HG03521 (cell line): Measurements from ENCODE around the gene ATP6V0B.

Experiments
- ATAC-seq: cut with Tn5 transposase; IDR thresholded peaks from one replicate; pipeline ENCODE4 v1.9.1; 2021; ENCODE audit warnings: mild to moderate bottlenecking, moderate library complexity; ENCODE audit not compliant: unreplicated experiment

The ATP6V0B gene

GRCh38 chr1:43945674-43946235, 29.0 kb upstream of the ATP6V0B start:
- no peak for ATAC-seq

- ATAC-seq, result peak; percentile 89
These were observed 28.3 kb upstream of the ATP6V0B start, which contains the start of gene IPO13 for GRCh38 chr1:43946236-43947060. Gene IPO13 (plus strand): TSS chr1:43946950. CDS start chr1:43947601, 651 bp downstream.

DNA sequence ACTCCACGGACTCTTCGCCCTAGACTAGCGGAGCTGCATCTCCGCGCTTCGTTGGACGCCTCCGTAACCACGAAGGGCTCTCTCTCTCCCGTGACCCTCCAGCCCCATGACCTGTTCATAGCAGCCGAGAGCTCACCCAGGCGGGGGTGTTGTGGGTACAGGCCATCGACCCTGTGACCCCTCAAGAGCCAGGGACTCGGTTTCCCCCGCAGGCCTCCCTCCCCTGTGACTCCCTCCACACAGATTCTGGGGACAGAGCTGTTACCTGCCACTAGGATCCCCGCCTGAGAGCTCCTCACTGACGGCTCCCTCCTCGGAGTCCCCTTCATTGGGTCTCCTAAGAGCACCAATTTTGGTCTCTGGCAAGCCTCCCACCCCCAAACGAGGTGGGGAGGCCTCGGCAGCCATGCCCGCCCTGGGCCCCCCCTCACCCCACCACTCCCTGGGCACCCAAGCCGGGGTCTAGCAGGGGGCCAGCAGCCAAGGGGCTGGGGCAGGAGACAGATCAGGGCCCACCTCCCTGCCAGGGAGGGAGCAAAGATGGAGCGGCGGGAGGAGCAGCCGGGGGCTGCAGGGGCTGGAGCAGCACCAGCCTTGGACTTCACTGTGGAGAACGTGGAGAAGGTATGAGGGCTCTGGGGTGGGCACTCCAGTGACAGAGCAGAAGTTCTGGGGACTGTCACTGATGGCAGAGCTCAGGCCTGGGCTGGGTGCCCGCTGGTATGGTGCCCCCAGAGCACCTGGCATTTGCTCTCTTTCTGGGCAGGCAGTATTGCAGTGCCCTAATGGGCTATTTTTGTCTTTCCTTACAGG, 27.5 kb upstream of the ATP6V0B start:
- ATAC-seq, result no peak

DNA sequence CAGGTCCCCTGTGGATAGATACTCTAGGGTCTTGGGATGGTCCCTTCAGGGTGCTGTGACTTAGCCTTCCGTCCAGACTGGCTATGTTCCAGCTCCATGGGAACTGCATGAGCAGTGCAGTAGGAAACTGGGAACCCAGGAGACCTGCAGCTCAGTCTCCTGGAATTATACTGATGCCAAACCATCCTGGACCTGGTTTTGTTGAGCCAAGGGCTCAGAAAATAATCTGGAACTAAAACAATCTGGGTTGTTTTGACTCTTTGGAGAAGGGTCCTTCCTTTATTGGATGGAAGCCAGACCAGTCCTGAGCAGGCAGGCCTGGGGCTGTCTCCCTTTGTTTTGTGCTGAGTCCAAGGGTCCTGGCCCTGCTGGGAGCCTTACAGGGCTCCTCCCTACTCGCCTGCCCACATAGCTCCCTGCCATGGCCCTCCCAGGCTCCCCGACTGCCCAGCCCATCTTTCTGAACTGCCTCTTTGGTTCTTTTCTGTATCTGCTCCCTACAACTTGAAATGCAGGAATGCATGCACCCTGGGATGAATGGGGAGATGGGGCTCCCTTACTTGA, 26.8 kb upstream of the ATP6V0B start:
- ATAC-seq, result no peak

- no peak for ATAC-seq
These were observed 25.1 kb upstream of the ATP6V0B start for GRCh38 chr1:43949678-43950077.

DNA sequence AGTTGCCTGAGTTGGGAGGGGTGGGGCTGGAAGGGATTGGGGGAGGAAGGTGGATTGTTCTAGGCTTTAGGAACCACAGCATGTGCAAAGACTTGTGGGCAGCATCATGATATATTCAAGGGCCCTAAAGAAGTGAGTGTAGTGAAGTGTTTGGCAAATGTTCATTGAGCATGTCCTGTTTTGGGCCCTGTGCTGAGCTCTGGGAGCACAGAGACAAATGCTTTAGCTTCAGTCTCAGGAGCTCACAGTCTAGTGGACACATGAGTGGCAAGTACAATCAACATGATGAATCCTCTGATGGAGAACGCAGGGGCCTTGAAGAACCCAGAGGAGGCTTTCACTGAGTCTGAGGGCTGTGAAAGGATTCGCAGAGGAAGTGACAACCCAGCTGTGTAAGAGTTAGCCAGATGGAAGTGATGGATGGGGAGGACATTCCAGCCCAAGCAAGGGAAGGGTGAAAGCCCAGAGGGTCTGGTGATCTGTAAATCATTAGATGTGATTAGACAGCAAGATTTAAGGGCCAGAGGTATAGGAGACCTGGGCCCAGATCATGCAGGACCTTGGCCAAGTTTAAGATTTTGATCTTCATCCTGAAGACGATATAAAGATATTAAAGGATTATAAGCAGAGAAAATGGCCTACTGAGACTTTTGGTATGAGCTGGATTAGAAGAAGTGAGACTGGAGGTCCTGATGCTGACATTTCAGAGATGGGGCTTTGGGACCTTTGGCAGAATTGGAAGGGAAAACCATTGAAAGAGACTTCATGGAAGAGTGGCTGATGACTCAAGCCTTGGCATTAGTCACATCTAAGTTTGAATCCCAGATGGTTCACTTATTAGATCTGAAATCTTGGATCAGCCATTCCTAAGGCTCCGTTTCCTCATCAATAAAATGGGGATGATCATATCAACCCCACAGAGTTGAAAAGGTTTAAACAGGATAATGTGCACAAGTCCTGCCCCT, 23.5 kb upstream of the ATP6V0B start:
- ATAC-seq, result no peak

- no peak for ATAC-seq
These were observed 21.9 kb upstream of the ATP6V0B start for GRCh38 chr1:43952731-43953346.

GRCh38 chr1:43953361-43953760, 21.4 kb upstream of the ATP6V0B start:
- ATAC-seq, result no peak

- no peak for ATAC-seq
These were observed 20.7 kb upstream of the ATP6V0B start for GRCh38 chr1:43954036-43954435.

DNA sequence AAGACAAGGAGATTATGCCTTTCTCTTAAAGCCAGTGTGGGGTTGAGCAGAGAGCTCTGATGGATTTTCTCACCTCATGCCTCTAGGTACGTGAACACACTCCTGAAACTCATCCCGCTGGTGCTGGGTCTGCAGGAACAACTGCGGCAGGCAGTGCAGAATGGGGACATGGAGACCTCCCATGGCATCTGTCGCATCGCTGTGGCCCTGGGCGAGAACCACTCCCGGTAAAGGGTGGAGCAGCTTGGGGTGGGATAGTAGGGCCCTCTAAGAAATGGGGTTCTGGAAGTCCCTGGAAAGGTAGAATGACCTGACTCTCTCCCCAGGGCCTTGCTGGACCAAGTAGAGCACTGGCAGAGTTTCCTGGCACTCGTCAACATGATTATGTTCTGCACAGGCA, 18.5 kb upstream of the ATP6V0B start:
- no peak for ATAC-seq

DNA sequence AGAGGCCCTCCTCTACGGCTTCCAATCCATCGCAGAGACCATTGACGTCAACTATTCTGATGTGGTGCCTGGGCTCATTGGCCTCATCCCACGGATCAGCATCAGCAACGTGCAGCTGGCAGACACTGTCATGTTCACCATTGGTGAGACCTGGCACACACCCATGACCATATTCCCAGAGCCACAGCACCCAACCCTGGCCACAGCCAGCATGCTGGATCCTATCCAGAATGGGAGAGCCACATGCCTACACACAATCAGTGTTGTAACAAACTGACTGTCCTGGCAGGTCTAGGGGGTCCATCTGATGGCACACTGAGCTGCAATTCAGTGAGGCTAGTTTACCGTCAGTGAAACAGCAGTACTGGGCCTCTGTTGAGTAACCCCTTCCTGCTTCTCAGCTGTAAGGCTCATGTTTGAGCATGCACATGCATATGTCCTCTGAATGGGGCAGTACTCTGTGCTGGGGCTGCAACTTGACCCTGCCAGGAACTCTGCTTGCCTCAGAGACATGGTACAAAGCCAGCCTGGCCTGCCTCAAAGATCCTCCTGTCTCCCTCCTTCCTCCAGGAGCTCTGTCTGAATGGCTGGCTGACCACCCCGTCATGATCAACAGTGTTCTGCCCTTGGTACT, 17.2 kb upstream of the ATP6V0B start:
- no peak for ATAC-seq

DNA sequence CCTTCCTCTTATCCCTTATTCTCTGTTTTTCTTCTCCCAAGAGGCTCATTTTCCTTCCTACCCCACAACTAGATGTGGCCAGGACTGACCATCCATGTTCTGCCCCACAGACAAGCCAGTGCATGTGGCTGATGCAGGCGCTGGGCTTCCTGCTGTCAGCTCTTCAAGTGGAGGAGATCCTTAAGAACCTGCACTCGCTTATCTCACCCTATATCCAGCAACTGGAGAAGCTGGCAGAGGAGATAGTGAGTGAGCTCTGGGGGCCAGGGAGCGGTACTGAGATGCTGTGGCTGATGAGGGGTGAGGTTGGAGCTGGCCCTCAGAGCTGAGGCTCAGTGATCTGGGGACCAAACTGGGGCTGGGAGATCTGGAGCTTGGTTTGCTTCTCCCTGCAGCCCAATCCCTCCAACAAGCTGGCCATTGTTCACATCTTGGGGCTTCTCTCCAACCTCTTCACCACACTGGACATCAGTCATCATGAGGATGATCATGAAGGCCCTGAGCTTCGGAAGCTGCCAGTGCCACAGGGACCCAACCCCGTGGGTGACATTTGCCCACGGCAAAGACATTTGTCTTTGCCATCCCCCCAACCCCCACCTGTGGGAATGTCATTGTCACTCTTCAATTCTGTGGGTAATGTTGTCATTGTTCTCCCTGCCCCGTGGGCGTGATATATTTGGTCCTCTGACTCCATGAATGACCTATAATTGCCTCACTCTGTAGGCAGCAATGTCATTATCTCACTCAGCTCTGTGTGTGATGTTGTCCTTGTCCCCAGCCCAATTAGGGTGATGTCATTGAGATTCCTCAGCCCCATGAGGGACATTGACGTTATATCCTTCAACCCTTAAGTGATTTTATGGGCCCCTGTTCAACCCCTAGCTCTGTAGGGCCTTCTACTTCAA, 16.2 kb upstream of the ATP6V0B start:
- no peak for ATAC-seq

DNA sequence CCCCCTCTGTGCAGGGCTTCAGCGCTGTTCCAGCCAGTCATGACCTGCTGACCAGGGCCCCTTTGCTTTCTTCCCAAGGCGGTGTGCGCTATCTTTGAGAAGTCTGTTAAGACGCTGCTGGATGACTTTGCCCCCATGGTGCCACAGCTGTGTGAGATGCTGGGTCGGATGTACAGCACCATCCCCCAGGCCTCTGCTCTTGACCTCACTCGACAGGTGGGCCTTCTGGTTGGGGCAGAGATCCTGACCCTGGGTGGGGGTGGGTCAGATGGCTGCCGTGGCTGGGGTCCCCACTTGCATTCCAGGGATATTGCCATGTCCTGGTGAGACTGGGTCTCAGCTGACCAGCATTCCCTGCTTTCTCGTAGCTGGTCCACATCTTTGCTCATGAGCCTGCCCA, 14.0 kb upstream of the ATP6V0B start:
- no peak for ATAC-seq

DNA sequence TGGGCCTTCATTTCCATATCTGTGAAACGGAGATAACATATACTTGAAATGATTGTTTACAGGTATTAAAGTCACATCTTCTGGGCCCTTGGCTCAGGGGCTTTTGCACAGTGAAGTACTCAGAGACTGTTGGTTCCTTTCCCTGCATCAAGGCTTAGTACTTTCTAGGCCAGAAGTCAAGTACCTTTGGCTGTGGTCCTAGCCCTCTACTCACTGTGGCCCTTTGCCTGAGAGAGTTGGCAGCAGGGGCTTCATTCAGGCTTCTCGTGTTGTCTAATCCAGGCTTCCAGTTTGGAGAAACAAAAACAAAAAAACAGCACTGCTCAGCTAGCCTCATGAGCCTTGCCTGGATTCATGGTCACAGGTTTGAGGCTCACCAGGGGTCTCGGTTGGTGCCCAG, 13.1 kb upstream of the ATP6V0B start:
- ATAC-seq, result no peak

DNA sequence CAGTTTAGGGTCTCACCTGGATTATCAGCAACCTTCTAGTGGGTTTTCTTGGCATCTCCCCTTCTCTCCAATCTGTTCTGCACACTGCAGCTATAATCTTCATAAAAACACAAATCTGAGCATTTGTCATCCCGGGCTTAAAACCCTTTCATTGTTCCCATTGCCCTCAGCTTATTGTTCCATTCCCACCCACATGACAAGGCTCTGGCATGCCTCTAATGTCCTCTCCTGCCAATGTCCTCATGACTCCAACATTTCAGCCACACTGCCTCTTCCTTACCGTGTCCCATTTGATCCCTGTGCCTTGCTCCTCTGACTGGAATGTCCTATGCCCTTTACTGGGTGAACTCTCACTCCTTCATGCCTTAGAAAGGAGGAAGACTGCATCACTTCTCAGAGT, 12.4 kb upstream of the ATP6V0B start:
- ATAC-seq, result no peak

- no peak for ATAC-seq
These were observed 11.8 kb upstream of the ATP6V0B start for GRCh38 chr1:43963006-43963405.

GRCh38 chr1:43963890-43964289, 10.9 kb upstream of the ATP6V0B start:
- ATAC-seq, result no peak

DNA sequence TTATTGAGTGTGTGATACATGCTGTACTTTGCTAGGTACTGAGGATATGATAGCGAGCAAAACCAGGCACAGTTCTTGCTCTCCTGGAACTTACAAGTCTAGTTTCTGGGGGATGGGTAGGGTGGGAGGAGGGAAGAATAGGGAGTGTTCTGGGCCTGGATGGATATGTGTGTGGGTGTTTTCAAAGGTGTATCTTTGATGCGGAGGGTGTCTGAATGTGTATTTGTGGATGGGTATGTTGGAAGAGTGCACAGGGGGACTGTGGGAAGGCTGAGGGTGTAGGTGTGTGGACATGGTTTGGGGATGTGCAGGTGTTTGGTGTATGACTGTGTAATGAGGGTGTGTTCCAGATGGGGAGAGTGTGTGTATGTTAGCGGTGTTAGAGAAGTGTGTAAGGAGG, 9.4 kb upstream of the ATP6V0B start:
- no peak for ATAC-seq
